SIG-M5 treated with dmso at 0.1 percent for 504 hours (cell line): Measurements from ENCODE around the gene MYCBPAP.

Experiments used
- DNase-seq: peaks from one replicate; lab custom pipeline; 2025; ENCODE audit not compliant: unreplicated experiment; lab: John Stamatoyannopoulos, UW

Gene MYCBPAP

DNA sequence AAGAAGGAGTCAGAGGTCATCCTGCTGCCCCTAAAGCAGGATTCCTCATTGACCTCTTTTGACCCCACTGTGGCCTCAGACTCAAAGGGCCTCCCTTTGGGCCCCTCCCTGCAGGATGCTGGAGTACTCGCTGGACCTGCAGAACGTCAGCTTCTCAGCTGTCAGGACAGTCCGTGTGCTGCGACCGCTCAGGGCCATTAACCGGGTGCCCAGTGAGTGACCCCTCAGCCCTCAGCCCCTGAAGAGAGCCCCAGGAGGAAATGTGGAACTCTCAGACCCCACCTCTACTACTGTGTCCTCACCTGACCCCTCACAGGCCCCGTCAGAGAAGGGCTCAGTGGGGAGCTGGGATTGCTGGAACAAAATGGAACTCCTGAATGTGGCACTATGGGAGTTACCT lies 61.4 kb downstream of the MYCBPAP start:
- DNase-seq, result no peak

DNA sequence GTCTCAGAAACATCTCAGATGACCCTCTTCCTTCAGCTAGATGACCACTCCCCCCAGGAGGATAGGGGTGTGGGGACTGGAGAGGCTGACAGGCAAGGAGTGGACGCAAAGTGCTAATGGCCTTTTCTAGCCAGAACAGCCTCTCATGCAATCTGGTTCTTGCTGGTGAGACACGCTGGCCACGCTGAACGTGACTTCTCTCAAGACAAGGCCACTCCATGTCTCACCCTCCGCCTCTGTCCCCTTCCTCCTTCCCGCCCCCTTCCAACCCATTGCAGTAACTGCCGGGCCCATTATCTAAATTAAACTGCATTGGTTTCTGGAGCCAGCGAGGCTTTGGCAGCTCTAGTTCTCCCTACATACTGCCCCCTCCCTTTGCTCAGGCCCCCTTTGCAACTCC lies 61.8 kb downstream of the MYCBPAP start:
- DNase-seq, result no peak

DNA sequence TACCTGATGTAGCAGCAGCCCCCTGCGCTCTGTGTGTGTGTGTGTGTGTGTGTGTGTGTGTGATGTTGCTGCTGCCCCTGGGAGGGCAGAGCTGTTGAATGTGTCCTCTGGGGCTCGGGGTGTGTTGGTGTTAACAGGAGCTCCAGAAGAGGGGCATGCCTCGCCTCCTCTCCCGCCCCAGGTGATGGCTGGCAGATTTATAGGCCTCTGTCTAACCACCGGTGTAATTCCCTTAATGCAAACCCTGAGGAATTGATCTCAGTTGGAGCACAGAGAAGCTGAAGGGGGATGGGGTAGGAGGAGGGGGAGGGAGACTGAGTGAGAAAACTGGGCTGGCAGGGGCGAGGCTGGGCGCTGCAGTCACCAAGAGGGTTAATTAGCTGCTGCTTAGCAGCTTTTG lies 62.3 kb downstream of the MYCBPAP start:
- DNase-seq, result no peak

DNA sequence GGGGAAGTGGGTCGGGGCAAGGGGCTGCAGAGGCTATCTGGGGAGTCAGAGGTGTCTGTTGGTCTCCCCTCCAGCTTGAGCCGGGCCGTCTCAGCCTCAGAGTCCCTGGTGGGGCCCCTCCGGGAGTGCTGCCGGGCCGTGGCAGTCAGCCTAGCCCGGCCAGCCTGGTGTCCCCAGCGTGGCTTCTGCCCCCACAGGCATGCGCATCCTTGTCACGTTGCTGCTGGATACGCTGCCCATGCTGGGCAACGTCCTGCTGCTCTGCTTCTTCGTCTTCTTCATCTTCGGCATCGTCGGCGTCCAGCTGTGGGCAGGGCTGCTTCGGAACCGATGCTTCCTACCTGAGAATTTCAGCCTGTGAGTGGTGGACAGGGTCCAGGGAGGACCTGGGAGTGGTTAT lies 63.4 kb downstream of the MYCBPAP start:
- DNase-seq, result no peak

DNA sequence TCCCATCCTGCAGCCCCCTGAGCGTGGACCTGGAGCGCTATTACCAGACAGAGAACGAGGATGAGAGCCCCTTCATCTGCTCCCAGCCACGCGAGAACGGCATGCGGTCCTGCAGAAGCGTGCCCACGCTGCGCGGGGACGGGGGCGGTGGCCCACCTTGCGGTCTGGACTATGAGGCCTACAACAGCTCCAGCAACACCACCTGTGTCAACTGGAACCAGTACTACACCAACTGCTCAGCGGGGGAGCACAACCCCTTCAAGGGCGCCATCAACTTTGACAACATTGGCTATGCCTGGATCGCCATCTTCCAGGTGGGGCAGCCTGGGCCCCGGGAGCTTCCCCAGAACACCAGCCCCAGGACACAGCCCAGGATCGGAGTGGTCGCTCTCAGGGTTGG lies 64.3 kb downstream of the MYCBPAP start:
- DNase-seq, result no peak

DNA sequence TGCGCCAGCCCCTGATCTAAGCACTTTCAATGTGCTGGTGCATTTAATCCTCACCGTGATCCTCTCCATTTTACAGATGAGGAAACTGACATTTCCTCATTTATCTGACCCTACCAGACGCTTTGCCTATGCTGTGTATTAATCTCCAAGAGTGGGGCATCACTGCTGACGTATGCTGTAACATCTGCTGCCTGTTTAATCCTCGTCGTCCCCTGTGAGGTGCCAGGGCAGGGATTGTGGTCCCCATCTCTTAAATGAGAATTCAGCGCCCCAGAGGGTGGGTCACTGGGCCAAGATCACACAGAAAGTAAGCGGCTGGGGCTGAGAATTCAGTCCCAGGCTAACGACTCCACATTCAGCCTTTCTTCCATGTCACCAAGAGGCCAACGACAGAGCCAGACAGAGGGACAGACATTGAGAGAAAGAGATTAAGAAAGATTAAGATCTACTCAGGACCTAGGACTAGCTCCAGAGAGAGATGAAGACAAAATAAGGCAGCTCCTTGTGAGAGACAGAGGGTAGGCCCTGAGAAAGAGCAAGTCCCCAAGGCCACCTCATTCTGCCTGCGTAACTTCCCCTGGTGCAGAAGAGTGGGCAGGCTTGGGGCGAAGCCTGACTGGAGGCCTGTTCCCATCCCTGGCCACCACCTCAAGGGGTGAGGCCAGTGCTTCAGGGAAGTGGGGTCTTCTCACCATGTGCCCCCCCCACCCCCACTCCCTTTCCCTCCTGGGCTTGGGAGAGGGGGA lies 65.8 kb downstream of the MYCBPAP start:
- no peak for DNase-seq

DNA sequence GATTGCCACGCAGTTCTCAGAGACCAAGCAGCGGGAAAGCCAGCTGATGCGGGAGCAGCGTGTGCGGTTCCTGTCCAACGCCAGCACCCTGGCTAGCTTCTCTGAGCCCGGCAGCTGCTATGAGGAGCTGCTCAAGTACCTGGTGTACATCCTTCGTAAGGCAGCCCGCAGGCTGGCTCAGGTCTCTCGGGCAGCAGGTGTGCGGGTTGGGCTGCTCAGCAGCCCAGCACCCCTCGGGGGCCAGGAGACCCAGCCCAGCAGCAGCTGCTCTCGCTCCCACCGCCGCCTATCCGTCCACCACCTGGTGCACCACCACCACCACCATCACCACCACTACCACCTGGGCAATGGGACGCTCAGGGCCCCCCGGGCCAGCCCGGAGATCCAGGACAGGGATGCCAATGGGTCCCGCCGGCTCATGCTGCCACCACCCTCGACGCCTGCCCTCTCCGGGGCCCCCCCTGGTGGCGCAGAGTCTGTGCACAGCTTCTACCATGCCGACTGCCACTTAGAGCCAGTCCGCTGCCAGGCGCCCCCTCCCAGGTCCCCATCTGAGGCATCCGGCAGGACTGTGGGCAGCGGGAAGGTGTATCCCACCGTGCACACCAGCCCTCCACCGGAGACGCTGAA lies 67.5 kb downstream of the MYCBPAP start:
- DNase-seq, result no peak

DNA sequence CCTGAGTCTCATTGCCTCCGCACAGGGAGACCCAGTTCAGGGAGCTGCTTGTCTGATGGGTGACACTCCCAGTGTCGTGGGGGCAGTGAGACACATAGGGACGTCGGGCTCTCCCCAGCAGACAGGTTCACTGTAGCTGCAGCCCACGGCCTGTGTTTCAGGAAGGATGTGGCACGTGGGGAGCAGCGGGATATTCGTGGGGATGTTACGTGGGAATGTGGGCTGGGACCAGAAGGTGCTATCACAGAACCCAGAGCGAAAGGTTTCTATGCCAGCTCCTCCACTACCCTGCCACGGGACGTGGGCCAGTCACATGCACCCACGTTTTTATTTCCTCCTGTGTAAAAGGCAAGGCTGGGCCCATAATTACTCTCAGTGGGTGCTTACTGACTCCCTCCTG lies 68.6 kb downstream of the MYCBPAP start:
- no peak for DNase-seq

DNA sequence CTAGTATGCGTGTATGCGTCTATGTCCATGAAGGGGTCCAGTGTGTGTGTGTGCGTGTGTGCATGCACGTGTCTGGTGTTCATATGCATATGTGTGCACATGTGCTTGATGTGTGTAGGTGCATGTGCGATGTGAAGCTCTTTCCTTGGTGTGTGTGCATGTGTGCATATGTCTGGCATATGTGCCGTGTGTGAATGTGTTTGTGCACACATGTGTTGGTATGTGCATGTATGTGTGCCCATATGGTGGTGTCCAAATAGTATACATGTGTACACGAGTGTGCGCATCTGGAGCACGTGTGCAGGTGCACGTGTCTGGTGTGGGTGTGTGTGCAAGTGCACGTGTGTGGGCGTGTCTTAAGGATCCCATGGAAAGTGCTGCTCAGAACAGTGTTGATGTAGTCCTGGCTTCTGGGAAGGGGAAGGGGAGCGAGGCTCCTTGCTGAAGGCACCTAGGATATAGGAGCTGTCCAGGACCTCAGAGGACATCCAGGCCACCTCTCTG lies 69.3 kb downstream of the MYCBPAP start:
- DNase-seq, result no peak

DNA sequence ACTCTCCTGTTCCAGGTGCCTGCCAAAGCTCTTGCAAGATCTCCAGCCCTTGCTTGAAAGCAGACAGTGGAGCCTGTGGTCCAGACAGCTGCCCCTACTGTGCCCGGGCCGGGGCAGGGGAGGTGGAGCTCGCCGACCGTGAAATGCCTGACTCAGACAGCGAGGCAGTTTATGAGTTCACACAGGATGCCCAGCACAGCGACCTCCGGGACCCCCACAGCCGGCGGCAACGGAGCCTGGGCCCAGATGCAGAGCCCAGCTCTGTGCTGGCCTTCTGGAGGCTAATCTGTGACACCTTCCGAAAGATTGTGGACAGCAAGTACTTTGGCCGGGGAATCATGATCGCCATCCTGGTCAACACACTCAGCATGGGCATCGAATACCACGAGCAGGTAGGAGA lies 69.9 kb downstream of the MYCBPAP start:
- DNase-seq, result no peak

DNA sequence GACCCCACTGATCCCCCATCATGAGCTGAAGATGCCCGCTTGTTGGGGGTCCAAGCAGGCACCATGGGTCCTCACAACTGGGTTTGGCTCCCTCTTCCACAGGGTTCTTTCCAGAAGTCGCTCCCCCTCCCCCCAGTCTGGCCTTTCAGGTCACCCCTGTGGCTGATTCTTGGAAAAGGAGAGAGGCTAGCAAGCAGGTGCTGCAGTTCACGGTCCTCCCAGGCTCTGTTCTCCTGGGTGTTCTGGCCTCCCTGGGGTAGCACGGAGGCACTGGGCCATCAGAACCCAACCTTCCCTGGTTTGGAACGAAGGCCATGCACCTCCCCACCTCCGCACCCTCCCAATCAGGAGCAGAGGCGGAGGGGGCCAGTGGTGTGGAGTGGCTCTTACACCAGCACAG lies 71.2 kb downstream of the MYCBPAP start:
- DNase-seq, result no peak

DNA sequence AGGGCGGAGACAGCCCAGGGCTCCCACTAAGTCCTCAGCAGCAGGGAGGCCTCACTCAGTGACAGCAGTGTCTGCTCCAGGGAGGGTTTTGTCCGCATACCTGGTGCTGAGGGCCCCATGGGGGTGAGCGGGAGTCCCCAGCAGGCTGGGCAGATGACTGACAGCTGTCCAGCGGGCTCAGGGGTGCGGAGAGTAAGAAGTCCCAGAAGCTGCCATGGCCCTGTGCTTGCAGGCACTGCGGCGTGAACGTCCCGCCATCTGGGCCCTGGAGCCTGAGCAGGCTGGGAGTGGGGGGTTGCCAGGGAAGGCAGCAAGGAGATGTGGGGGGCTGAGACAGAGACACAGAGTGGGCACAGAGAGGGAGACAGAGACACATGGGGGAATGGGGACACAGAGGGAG lies 72.4 kb downstream of the MYCBPAP start:
- DNase-seq, result no peak
